Measurements from ENCODE around the gene TDRD1.

TDRD1 gene

DNA sequence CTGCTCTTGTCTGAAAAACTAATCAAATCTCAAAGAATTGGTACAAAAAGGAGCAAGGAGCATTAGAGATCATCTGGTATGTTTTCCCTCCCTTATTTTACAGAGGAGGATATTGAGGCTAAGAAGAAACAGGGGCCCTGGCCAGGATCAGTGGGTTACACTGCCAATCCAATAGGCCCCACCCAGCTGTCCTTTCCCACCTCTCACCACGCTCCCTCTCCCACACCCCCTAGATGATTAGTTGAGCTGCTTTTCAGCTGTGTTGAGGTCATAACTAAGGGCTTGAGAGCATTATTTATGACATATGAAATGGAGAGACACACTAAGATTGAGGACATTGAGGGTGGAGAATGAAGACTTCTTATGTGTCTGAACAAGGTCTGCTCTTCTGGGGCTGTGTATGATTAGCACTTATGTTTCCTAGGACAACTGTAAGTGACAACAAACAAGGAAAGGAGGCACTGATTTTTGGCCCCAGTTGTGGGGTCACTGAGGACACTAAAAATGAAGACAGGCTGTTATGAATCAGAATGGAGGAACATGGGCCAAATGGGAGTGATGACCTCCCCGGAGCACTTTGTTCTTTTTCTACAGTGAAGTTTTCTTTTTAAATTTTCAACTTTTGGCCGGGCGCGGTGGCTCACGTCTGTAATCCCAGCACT, 86.4 kb downstream of the TDRD1 start:
- TF ChIP-seq, protein P1, sequence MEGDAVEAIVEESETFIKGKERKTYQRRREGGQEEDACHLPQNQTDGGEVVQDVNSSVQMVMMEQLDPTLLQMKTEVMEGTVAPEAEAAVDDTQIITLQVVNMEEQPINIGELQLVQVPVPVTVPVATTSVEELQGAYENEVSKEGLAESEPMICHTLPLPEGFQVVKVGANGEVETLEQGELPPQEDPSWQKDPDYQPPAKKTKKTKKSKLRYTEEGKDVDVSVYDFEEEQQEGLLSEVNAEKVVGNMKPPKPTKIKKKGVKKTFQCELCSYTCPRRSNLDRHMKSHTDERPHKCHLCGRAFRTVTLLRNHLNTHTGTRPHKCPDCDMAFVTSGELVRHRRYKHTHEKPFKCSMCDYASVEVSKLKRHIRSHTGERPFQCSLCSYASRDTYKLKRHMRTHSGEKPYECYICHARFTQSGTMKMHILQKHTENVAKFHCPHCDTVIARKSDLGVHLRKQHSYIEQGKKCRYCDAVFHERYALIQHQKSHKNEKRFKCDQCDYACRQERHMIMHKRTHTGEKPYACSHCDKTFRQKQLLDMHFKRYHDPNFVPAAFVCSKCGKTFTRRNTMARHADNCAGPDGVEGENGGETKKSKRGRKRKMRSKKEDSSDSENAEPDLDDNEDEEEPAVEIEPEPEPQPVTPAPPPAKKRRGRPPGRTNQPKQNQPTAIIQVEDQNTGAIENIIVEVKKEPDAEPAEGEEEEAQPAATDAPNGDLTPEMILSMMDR (IDR thresholded peaks at IDR 0.05) = no peak

DNA sequence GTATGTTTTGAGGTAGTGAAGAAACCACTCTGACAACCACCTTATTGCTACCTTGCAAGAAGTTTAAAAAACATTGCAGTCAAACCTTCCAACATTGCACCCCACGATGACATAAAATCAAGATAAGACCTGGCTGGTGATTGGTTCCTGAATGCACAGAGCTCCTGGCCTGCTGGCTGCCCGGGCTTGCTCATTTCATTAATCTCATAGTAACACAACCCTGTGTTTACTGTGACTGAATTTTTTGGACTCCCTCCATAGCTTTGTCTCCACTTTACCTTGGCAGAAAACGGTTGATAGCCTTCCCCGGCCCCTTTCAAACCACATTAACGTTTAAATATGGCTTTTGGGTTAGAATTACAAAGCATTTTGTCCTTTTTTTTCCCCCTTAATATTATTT, 87.4 kb downstream of the TDRD1 start:
- no peak overlapping the region for H3K4me3 ChIP-seq (ENCODE audit: low read depth in 1 of 2, low read length in 1 of 2)
- no peaks in the 10 kb centered on the region for H3K9me3 ChIP-seq
- TF ChIP-seq, protein P1 (IDR thresholded peaks at IDR 0.05) = no peak
- no peaks in the 10 kb centered on the region for H3K4me1 ChIP-seq (ENCODE audit: control insufficient read depth in 1 of 2, insufficient read depth in 1 of 2, low read depth in 1 of 2, low read length in 1 of 2)
- no peak overlapping the region for H3K27ac ChIP-seq
- no peaks in the 10 kb centered on the region for H3K27me3 ChIP-seq
- H3K36me3 ChIP-seq = no peaks in the 10 kb centered on the region

More for the DNA sequence above, 86.4 kb downstream of the TDRD1 start:
- Histone ChIP-seq H3K9me3 (no peaks in the 10 kb centered on the region), H3K36me3 (no peaks in the 10 kb centered on the region), H3K27ac (no peak overlapping the region), H3K4me3 (ENCODE audit: low read depth in 1 of 2, low read length in 1 of 2) (no peak overlapping the region), H3K27me3 (no peaks in the 10 kb centered on the region), H3K4me1 (ENCODE audit: control insufficient read depth in 1 of 2, insufficient read depth in 1 of 2, low read depth in 1 of 2, low read length in 1 of 2) (no peaks in the 10 kb centered on the region)

DNA sequence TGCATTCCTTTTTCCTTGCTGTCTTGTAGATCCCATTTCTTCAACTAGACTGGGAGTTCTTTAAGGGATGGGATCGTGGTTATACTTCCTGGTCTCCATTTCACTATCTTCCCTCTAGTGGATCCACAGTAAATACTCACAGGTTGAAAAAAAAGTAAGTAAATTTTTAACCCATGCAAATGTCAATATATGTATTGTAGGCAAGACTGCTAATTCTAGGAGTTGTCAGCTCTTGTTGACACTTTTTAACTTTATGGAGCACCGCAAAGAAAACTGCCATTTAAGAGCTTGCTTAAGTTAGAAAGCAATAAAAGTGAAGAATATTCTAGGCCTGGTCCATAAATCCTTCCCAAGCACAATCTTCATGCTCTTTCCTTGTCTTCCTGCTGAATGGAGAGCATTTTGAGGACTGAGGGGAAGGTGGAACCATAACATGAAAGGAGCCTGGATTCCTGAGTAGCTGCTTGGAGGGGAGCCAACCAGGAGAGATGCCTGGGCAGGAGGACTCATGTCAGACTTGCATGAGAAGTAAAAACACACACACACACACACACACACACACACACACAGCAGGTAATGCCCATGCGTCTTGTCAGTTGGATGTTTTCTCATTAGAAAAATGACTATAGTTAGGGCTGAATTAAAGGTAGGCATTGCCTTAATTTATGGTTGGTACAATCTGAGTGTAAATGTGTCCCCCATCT, 92.1 kb downstream of the TDRD1 start:
- H3K27ac ChIP-seq = no peak overlapping the region

DNA sequence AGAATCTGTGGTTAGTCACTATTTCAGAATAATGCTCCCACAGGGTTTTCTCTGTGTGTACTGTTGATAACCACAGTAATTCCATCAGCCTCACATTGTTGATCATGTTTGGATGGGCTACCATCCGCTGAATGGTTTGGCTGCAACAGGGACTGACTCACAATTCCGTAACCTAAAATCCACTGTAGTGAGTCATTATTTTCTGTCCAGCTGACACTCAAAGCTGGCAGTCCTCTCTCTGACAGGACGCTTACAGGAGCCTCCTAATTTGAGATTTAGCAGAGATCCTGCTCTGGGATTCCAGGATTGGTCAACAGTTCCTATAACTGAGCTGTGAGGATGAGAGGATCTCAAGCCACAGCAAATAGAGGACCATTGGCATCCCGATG, 92.6 kb downstream of the TDRD1 start:
- Histone ChIP-seq H3K27me3 (no peaks in the 10 kb centered on the region), H3K27ac (no peak overlapping the region), H3K4me3 (ENCODE audit: low read depth in 1 of 2, low read length in 1 of 2) (no peak overlapping the region), H3K4me1 (ENCODE audit: control insufficient read depth in 1 of 2, insufficient read depth in 1 of 2, low read depth in 1 of 2, low read length in 1 of 2) (no peaks in the 10 kb centered on the region), H3K36me3 (no peaks in the 10 kb centered on the region), H3K9me3 (no peaks in the 10 kb centered on the region)
- TF ChIP-seq, protein P1 (IDR thresholded peaks at IDR 0.05) = no peak

More for the DNA sequence above, 92.1 kb downstream of the TDRD1 start:
- no peak overlapping the region for H3K4me3 ChIP-seq (ENCODE audit: low read depth in 1 of 2, low read length in 1 of 2)
- H3K4me1 ChIP-seq (ENCODE audit: control insufficient read depth in 1 of 2, insufficient read depth in 1 of 2, low read depth in 1 of 2, low read length in 1 of 2) = no peaks in the 10 kb centered on the region
- H3K27me3 ChIP-seq = no peaks in the 10 kb centered on the region
- H3K9me3 ChIP-seq = no peaks in the 10 kb centered on the region
- H3K36me3 ChIP-seq = no peaks in the 10 kb centered on the region
- TF ChIP-seq, protein P1 (IDR thresholded peaks at IDR 0.05) = no peak

DNA sequence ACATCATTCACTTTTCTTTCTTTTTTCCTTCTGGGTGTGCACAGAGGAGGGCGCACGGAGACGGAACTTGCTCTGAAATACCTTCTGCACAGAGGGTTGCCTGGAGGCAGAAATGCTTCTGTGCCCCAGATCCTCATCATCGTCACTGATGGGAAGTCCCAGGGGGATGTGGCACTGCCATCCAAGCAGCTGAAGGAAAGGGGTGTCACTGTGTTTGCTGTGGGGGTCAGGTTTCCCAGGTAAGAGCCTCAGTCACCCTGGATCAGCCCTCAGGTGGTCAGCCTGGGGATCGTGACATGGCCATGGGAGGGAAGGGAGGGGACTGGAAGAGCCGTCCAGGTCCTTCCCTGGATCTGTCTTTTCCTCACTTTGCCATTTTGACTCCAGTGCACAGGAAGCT, 93.5 kb downstream of the TDRD1 start:
- H3K4me1 ChIP-seq (ENCODE audit: control insufficient read depth in 1 of 2, insufficient read depth in 1 of 2, low read depth in 1 of 2, low read length in 1 of 2) = no peaks in the 10 kb centered on the region
- TF ChIP-seq, protein P1 (IDR thresholded peaks at IDR 0.05) = no peak
- no peak overlapping the region for H3K4me3 ChIP-seq (ENCODE audit: low read depth in 1 of 2, low read length in 1 of 2)
- H3K27me3 ChIP-seq = no peaks in the 10 kb centered on the region
- H3K9me3 ChIP-seq = no peaks in the 10 kb centered on the region
- no peaks in the 10 kb centered on the region for H3K36me3 ChIP-seq
- no peak overlapping the region for H3K27ac ChIP-seq

Measured in neutrophil (primary cell).